KMS-11 (cell line): ENCODE measurements around the gene IFITM5.
"Not testable (repeated sequence)": the region's sequence is repeated elsewhere in the genome, so short reads cannot be mapped to it uniquely, and the experiment has no call there.

Experiments used
- H2AFZ ChIP-seq: fragments of 200-600 bp; sonication (generic); 2 replicates; pipeline ENCODE4 v1.6.1; 2016; ENCODE audit warnings: antibody characterized with exemption, mixed run types, low read depth
- H3K27ac ChIP-seq: fragments of 200-600 bp; sonication (generic); 2 replicates; pipeline ENCODE4 v1.6.1; 2016; ENCODE audit warnings: mild to moderate bottlenecking, mixed run types
- H3K27me3 ChIP-seq: fragments of 200-600 bp; sonication (generic); 2 replicates; pipeline ENCODE4 v1.6.1; 2017; ENCODE audit warnings: mild to moderate bottlenecking, low read depth, mixed run types, moderate library complexity; ENCODE audit not compliant: insufficient read depth
- H3K36me3 ChIP-seq: fragments of 200-600 bp; sonication (generic); 2 replicates; pipeline ENCODE4 v1.6.1; 2017; ENCODE audit warnings: mild to moderate bottlenecking, mixed run types; ENCODE audit not compliant: insufficient read depth
- H3K4me1 ChIP-seq: fragments of 200-600 bp; sonication (generic); 2 replicates; pipeline ENCODE4 v1.6.1; 2016; ENCODE audit warnings: mild to moderate bottlenecking, low read depth, mixed run types; ENCODE audit not compliant: poor library complexity, severe bottlenecking
- H3K4me2 ChIP-seq: fragments of 200-600 bp; sonication (generic); 2 replicates; pipeline ENCODE4 v1.7.0; 2016; ENCODE audit warnings: mild to moderate bottlenecking, mixed run types
- H3K4me3 ChIP-seq: fragments of 200-600 bp; sonication (generic); IDR thresholded peaks from 2 replicates; pipeline ENCODE4 v1.6.1; 2017; ENCODE audit warnings: low read depth, low read length, mixed read lengths; ENCODE audit not compliant: insufficient read depth
- H3K79me2 ChIP-seq: fragments of 200-600 bp; sonication (generic); 2 replicates; pipeline ENCODE4 v1.6.1; 2016; ENCODE audit warnings: low read depth, mixed run types; ENCODE audit not compliant: insufficient read depth
- H3K9ac ChIP-seq: fragments of 200-600 bp; sonication (generic); 2 replicates; pipeline ENCODE4 v1.6.1; 2016; ENCODE audit warnings: mild to moderate bottlenecking, mixed run types
- H4K20me1 ChIP-seq: fragments of 200-600 bp; sonication (generic); 2 replicates; pipeline ENCODE4 v1.6.1; 2016; ENCODE audit warnings: mild to moderate bottlenecking, mixed run types; ENCODE audit not compliant: insufficient read depth
- TF ChIP-seq, protein P1 (sequence below): fragments of 200-600 bp; sonication (generic); conservative IDR thresholded peaks from 2 replicates; pipeline ENCODE4 v1.6.1; 2017; ENCODE audit warnings: low read depth, mild to moderate bottlenecking, antibody characterized with exemption, low read length, moderate library complexity, mixed read lengths

IFITM5 gene

DNA sequence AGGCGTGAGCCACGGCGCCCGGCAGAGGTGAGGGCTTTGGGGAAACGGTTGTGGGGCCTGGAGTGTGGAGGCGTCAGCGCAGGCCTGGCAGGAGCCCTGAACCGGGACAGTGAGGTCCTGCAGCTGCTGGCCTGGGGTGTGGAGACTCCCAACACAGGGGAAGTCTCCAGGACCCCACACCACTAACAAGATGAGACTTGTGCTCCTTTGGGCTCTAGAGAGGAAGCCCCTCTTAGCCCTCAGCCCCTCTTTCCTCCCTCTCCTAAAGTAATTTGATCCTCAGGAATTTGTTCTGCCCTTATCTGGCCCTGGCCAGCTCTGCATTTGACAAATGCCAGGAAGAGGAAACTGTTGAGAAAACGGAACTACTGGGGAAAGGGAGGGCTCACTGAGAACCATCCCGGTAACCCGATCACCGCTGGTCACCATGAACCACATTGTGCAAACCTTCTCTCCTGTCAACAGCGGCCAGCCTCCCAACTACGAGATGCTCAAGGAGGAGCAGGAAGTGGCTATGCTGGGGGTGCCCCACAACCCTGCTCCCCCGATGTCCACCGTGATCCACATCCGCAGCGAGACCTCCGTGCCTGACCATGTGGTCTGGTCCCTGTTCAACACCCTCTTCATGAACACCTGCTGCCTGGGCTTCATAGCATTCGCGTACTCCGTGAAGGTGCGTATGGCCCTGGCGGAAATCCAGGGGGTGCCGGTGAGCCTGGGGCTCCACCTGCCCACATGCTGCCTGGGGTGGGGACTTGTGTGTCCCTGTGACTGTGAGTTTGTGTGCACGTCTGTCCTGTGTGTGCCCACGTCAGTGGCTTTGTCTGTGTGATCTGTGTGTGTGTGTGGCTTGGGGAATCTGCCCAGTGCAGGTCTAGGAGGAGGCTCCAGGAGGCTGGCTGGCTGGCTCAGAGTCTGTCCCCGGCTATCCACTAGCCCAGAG, 8.7 kb upstream of the IFITM5 start, which contains the start of gene IFITM2:
TSS of gene IFITM2 (plus strand) at position 51 of the 943 bp plus-strand sequence. CDS start at position 428, 377 bp downstream.
- not testable (repeated sequence) for H3K36me3 ChIP-seq, H3K9ac ChIP-seq, H2AFZ ChIP-seq, H3K79me2 ChIP-seq, H4K20me1 ChIP-seq, H3K27ac ChIP-seq, H3K4me3 ChIP-seq, H3K4me2 ChIP-seq, H3K4me1 ChIP-seq
- peaks cover 48% of the 10 kb centered on the region for H3K27me3 ChIP-seq

DNA sequence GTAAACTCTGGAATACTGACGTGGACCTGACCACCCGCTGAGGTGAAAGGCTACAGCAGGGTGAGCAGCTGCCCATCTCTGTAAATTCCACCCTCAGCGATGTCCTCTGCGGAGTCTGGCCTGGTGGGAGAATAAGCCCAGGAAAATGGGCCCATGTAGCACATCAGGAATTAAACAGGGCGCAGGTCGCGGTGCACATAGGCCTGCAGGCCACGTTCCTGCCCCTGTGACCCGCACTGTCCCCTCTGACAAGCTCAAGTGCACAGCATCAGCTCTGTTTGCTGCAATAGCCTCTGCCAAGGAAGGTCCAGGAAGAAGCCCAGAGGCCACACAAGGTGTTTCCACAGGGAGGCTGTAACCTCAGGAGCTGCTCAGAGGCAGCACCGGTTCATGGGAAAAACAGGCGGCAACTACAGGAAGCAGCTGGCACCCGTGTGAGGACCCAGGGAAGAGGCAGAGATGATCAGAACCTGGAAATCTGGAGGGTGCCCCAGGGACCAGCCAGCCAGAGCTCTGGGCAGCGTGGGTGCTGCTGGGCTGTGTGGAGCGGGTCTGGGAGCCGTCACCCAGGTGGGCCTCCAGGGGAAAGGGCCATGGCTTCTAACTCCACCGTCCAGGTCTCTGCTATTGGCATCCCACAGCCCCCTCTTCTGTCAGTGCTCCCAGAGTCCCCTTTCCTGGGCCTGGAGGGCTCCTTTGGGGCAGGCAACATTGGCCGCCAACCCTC, 7.5 kb upstream of the IFITM5 start:
- H3K79me2 ChIP-seq = no peaks in the 10 kb centered on the region
- H3K27me3 ChIP-seq = peaks cover 42% of the 10 kb centered on the region
- H3K36me3 ChIP-seq = no peaks in the 10 kb centered on the region
- TF ChIP-seq, protein P1, sequence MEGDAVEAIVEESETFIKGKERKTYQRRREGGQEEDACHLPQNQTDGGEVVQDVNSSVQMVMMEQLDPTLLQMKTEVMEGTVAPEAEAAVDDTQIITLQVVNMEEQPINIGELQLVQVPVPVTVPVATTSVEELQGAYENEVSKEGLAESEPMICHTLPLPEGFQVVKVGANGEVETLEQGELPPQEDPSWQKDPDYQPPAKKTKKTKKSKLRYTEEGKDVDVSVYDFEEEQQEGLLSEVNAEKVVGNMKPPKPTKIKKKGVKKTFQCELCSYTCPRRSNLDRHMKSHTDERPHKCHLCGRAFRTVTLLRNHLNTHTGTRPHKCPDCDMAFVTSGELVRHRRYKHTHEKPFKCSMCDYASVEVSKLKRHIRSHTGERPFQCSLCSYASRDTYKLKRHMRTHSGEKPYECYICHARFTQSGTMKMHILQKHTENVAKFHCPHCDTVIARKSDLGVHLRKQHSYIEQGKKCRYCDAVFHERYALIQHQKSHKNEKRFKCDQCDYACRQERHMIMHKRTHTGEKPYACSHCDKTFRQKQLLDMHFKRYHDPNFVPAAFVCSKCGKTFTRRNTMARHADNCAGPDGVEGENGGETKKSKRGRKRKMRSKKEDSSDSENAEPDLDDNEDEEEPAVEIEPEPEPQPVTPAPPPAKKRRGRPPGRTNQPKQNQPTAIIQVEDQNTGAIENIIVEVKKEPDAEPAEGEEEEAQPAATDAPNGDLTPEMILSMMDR = no peak
- H3K27ac ChIP-seq = no peak overlapping the region
- no peak overlapping the region for H2AFZ ChIP-seq
- no peaks in the 10 kb centered on the region for H3K4me1 ChIP-seq
- no peak overlapping the region for H3K4me2 ChIP-seq
- no peaks in the 10 kb centered on the region for H4K20me1 ChIP-seq
- H3K4me3 ChIP-seq = no peak overlapping the region
- H3K9ac ChIP-seq = no peak overlapping the region

DNA sequence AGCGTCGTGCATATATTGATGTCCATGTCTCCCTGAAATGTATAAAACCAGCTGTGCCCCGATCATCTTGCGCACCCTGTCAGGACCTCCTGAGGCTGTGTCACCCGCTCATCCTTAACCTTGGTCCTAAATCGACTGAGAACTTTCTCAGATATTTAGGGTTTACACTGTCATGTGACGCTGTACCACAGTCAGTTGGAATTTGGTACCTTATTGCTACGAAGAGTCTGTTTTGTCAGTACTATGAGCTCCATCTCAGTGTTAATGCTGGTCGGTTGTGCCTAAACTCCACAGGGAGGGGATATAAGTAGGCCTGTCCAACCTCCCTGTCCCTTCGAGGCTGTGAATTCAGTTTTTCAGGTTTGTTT, 6.5 kb upstream of the IFITM5 start:
- no peaks in the 10 kb centered on the region for H4K20me1 ChIP-seq
- no peak overlapping the region for H3K4me2 ChIP-seq
- H3K27ac ChIP-seq = no peak overlapping the region
- no peaks in the 10 kb centered on the region for H3K79me2 ChIP-seq
- H3K36me3 ChIP-seq = no peaks in the 10 kb centered on the region
- TF ChIP-seq, protein P1 = no peak
- no peak overlapping the region for H3K4me3 ChIP-seq
- no peaks in the 10 kb centered on the region for H3K4me1 ChIP-seq
- H3K9ac ChIP-seq = no peak overlapping the region
- no peak overlapping the region for H2AFZ ChIP-seq
- H3K27me3 ChIP-seq = peaks cover 44% of the 10 kb centered on the region

DNA sequence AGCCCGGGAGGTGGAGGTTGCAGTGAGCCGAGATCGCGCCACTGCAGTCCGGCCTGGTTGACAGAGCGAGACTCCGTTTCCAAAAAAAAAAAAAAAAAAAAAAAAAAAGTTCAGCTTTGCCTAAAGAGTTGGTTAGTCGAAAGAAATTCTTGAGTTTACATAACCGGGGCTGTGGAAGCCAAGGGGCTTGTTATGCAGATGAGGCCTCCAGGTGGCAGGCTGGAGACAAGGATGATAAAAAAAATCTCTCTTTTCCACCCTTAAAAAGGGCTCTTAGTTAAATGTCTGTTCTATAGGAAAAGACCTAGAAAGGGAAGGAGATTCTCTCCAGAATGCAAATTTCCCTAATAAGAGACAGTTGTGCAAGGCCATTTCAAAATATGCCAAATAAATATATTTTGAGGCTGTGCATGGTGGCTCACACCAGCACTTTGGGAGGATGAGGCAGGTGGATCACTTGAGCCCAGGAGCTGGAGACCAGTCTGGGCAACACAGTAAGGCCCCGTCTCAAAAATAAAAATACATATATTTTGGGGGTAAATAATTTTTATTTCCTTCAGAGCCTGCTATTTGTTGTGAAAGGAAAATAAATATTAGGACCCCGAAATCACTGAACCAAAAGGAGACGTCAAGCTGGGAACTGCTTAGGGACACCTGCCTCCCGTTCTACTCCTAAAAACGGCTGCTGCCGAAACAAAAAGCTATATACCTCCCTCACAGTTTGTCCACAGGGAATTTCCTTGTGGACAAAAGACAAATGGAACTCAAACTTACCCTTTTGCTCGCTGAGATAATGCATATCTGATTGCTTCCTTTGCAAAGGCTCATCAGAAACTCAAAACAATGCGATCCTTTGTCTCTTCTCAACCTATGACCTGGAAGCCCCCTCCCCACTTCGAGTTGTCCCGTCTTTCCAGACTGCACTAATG, 5.9 kb upstream of the IFITM5 start:
- Histone ChIP-seq H3K27ac (no peak overlapping the region), H3K4me2 (no peak overlapping the region), H4K20me1 (no peaks in the 10 kb centered on the region), H3K4me1 (no peaks in the 10 kb centered on the region), H3K36me3 (no peaks in the 10 kb centered on the region), H3K79me2 (no peaks in the 10 kb centered on the region), H3K9ac (no peak overlapping the region), H3K4me3 (no peak overlapping the region), H3K27me3 (peaks cover 50% of the 10 kb centered on the region), H2AFZ (no peak overlapping the region)
- TF ChIP-seq, protein P1 = peak; percentile 69
